PFSK-1 (cell line): Measurements from ENCODE around the gene FPR2. TPM values are rescaled to one million over a fixed set of nuclear protein-coding genes. Genes with fewer than 3 reads are reported as not detected.

Source experiments
- FOXP2 ChIP-seq: optimal IDR thresholded peaks from 2 replicates; pipeline ENCODE3; 2011; ENCODE audit warnings: borderline replicate concordance, control low read depth, inconsistent platforms; ENCODE audit not compliant: insufficient read depth; ENCODE audit errors: extremely low read length, extremely low read depth
- POLR2AphosphoS5 ChIP-seq: IDR thresholded peaks from 2 replicates; pipeline ENCODE4 v1.6.1; 2012; ENCODE audit warnings: low read depth, mild to moderate bottlenecking, control low read depth, low read length, moderate library complexity
- SIN3A ChIP-seq: IDR thresholded peaks from 2 replicates; pipeline ENCODE4 v1.6.1; 2012; ENCODE audit warnings: mild to moderate bottlenecking, low read length, moderate library complexity, borderline replicate concordance; ENCODE audit not compliant: insufficient read depth
- TAF1 ChIP-seq: IDR thresholded peaks from 2 replicates; pipeline ENCODE4 v1.6.1; 2012; ENCODE audit warnings: low read length, control low read depth, borderline replicate concordance; ENCODE audit not compliant: insufficient read depth
- polyA plus RNA-seq: library from polyadenylated mRNA; unstranded; fragments of >200 nt; gene quantifications from one replicate; pipeline ENCODE4 v1.2.1, GENCODE V29; 2012; ENCODE audit warnings: low read depth, missing spikeins; ENCODE audit not compliant: insufficient read length
- TF ChIP-seq, protein P1 (sequence below), 2 experiments: IDR thresholded peaks; 2 replicates each; pipeline versions ENCODE4 v1.6.1 to v1.8.0; 2011 to 2012; ENCODE audit warnings: low read depth in 2 of 2, low read length in 2 of 2, control low read depth in 1 of 2, inconsistent platforms in 1 of 2, mild to moderate bottlenecking in 1 of 2, moderate library complexity in 1 of 2; ENCODE audit not compliant: insufficient read depth in 1 of 2

The FPR2 gene
- 0.24 TPM for polyA plus RNA-seq

DNA sequence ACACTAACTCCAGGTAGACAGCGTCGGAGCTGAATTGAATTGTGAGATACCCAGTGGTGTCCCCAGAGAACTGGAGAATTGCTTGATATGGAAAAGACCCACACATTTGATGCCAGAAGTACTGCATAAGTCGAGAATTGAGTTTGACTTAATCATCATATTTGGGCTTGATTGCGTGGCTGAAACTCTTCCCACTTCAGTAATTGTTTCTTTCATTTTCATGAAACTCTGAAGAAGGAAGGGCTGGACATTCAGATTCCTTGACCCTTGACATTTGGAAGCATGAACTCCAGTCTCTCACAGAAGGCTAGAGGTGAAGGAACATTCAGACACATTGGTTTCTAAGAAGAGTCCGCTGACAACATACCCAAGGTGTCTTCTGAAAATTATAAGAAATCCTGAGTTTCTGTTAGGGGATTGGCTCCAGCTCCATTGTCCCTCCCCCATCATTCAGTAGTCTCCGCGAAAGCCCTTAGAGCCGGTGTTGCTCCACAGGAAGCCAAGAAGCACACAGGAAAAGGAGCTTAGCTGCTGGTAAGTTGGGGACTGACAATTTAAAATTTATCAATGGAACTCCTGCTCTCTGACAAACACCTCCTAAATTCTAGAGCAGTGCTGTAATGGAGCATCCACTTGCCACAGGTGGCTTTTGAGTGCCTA lies at the start of gene FPR2:
TSS of gene FPR2 (plus strand) at position 484 of the 660 bp plus-strand sequence. CDS start 7,479 bp downstream, outside the sequence.
- TF ChIP-seq POLR2AphosphoS5 (no peak), TAF1 (no peak), FOXP2 (no peak), SIN3A (no peak)
- TF ChIP-seq, protein P1, sequence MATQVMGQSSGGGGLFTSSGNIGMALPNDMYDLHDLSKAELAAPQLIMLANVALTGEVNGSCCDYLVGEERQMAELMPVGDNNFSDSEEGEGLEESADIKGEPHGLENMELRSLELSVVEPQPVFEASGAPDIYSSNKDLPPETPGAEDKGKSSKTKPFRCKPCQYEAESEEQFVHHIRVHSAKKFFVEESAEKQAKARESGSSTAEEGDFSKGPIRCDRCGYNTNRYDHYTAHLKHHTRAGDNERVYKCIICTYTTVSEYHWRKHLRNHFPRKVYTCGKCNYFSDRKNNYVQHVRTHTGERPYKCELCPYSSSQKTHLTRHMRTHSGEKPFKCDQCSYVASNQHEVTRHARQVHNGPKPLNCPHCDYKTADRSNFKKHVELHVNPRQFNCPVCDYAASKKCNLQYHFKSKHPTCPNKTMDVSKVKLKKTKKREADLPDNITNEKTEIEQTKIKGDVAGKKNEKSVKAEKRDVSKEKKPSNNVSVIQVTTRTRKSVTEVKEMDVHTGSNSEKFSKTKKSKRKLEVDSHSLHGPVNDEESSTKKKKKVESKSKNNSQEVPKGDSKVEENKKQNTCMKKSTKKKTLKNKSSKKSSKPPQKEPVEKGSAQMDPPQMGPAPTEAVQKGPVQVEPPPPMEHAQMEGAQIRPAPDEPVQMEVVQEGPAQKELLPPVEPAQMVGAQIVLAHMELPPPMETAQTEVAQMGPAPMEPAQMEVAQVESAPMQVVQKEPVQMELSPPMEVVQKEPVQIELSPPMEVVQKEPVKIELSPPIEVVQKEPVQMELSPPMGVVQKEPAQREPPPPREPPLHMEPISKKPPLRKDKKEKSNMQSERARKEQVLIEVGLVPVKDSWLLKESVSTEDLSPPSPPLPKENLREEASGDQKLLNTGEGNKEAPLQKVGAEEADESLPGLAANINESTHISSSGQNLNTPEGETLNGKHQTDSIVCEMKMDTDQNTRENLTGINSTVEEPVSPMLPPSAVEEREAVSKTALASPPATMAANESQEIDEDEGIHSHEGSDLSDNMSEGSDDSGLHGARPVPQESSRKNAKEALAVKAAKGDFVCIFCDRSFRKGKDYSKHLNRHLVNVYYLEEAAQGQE (IDR thresholded peaks at IDR 0.05; ENCODE audit: insufficient read depth in 1 of 2, low read depth in 2 of 2, low read length in 2 of 2), result no peak

- TF ChIP-seq, protein P1 (IDR thresholded peaks at IDR 0.05; ENCODE audit: insufficient read depth in 1 of 2, low read depth in 2 of 2, low read length in 2 of 2), result no peak
- TF ChIP-seq FOXP2 (no peak), POLR2AphosphoS5 (no peak), TAF1 (no peak), SIN3A (no peak)
These were observed 49.3 kb upstream of the FPR2 start for GRCh38 chr19:51711702-51712101.

DNA sequence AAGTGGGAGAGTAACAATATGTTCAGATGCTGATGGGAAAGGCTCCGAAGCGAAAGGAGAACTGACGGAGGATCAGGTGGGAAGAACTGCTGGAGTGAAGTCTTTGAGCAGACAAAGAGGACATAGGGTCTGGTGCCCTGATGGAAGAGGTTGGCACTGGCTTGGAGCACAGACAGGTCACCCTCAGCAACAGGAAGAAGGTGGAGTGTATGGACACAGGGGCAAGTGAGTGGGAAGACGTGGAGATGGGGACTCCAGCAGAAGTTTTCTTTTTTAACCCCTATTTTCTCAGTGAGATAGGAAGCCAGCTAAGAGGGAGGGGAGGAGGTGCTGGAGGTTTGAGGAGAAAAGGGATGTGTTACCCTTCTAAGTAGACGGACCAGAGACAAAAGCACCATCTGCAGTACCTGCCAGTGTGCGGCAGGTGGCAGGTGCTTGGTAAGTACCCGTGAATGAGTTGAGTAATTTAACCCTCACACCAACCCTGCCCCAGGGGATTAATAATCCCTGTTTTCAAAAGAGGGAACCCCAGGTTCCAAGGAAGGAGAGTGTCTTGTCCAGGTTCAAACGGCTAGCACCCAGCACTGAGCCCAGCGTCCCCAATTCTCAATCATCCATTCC lies 48.4 kb upstream of the FPR2 start:
- TF ChIP-seq POLR2AphosphoS5, result peak; percentile 48; the same call in 1 of the 2 replicates
- no peak for TF ChIP-seq SIN3A
- TF ChIP-seq, protein P1 (IDR thresholded peaks at IDR 0.05; ENCODE audit: insufficient read depth in 1 of 2, low read depth in 2 of 2, low read length in 2 of 2), result no peak

- TF ChIP-seq, protein P1 (IDR thresholded peaks at IDR 0.05; ENCODE audit: insufficient read depth in 1 of 2, low read depth in 2 of 2, low read length in 2 of 2), result no peak
- TF ChIP-seq FOXP2 (no peak), TAF1 (no peak), SIN3A (no peak), POLR2AphosphoS5 (no peak)
These were observed 47.4 kb upstream of the FPR2 start for GRCh38 chr19:51713319-51714285.
